Brain microvascular endothelial cell (primary cell): Measurements from ENCODE around the gene LPIN3.

Source experiments
- DNase-seq: peaks from one replicate; pipeline ENCODE4 v3.0.0-alpha.2; 2020
- H3K27ac ChIP-seq: fragments of 250-450 bp; sonication (Bioruptor Pico); 2 replicates; pipeline ENCODE4 v1.5.1; 2020; ENCODE audit warnings: mild to moderate bottlenecking, moderate library complexity
- H3K27me3 ChIP-seq: fragments of 250-450 bp; sonication (Bioruptor Pico); replicated peaks from 2 replicates; pipeline ENCODE4 v1.5.1; 2020; ENCODE audit warnings: mild to moderate bottlenecking
- H3K36me3 ChIP-seq: fragments of 250-450 bp; sonication (Bioruptor Pico); replicated peaks from 2 replicates; pipeline ENCODE4 v1.5.1; 2020; ENCODE audit warnings: mild to moderate bottlenecking
- H3K4me3 ChIP-seq: 2 replicates; pipeline ENCODE4 v1.5.1; 2011; ENCODE audit warnings: low read depth, mild to moderate bottlenecking, control low read depth, low read length, moderate library complexity
- in situ Hi-C: cut with HindIII; loops from 2 replicates; pipeline ENCODE4 v1.10.0; 2017; ENCODE audit warnings: low sequenced_read_pairs, low pct_ligation_motif_present
- TF ChIP-seq, protein P1 (sequence below): IDR thresholded peaks from 2 replicates; pipeline ENCODE4 v1.5.1; 2011; ENCODE audit warnings: low read depth, mild to moderate bottlenecking, moderate library complexity, low read length, control low read depth, inconsistent platforms; ENCODE audit errors: missing control alignments

Gene LPIN3

DNA sequence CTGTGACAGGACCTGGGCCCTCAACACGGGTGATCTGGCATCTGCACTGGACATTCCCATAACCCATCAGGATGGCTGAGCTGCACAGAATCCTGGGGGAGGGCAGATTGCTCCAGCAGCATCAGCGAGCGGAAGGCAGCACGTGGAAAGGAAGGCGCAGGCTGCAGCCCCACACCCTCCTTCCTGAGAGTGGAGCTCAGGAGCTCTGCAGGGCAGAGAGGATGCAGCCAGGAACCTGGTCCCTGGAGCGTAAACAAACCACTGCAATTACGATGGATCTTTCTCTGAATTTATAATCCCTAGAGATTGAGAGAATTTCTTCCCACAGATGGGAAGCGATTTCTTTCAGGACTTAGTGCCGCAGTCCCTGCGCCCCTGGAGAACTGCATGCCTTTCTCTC, 65.7 kb downstream of the LPIN3 start:
- DNase-seq, result no peak
- no peaks in the 10 kb centered on the region for H3K27me3 ChIP-seq
- H3K36me3 ChIP-seq, result peaks cover 23% of the 10 kb centered on the region
- no peak overlapping the region for H3K27ac ChIP-seq
- TF ChIP-seq, protein P1, sequence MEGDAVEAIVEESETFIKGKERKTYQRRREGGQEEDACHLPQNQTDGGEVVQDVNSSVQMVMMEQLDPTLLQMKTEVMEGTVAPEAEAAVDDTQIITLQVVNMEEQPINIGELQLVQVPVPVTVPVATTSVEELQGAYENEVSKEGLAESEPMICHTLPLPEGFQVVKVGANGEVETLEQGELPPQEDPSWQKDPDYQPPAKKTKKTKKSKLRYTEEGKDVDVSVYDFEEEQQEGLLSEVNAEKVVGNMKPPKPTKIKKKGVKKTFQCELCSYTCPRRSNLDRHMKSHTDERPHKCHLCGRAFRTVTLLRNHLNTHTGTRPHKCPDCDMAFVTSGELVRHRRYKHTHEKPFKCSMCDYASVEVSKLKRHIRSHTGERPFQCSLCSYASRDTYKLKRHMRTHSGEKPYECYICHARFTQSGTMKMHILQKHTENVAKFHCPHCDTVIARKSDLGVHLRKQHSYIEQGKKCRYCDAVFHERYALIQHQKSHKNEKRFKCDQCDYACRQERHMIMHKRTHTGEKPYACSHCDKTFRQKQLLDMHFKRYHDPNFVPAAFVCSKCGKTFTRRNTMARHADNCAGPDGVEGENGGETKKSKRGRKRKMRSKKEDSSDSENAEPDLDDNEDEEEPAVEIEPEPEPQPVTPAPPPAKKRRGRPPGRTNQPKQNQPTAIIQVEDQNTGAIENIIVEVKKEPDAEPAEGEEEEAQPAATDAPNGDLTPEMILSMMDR, result no peak
- H3K4me3 ChIP-seq, result no peak overlapping the region
- in situ Hi-C loops, result no loop called here

DNA sequence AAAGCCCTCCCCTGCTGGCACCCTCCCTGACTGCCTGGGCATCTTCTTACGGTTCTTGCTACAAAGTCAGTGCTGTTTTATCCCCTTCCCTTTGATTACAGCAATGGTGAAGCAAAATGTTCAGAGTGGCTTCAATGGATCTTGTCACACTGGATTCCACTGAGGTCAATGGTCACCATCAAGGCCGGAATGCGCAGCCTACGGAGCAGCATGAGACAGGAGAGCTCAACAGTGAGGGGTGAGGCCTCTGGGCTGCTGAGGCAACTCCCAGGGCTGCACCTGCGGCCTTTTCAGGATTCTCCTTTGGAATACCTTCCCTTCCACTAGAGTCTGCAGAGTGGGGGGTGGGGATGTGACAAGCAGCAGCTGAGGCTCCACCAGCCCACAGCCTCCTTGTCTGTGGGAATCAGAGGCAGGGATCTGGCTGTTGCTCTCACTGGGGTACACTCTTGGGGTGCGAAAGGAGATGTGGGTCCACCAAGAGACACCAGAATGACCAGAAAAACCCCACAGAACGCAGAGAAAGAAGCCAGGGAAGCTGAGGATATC, 66.3 kb downstream of the LPIN3 start:
- Histone ChIP-seq H3K27me3 (no peaks in the 10 kb centered on the region), H3K4me3 (no peak overlapping the region), H3K36me3 (peaks cover 23% of the 10 kb centered on the region), H3K27ac (no peak overlapping the region)
- DNase-seq, result no peak
- in situ Hi-C loops, result no loop called here
- TF ChIP-seq, protein P1, result no peak

DNA sequence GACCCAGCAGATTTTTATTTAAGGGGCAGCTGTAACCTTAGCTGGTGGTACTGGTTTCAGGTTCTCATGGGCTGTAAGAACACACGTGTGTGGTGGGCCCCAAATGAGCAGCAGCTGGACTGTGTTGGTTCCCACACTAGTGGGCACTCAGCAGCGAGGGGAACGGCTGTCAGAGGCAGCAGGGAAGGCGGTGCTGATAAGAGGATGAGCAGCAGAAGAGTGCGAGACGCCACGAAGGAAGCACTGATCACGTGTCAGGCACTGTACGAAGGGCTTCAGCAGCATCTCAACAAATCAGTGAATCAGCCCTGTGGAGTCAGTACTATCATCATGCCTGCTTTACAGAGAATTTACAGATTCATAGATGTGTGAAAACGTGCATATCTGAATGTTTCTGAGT, 67.0 kb downstream of the LPIN3 start:
- peaks cover 23% of the 10 kb centered on the region for H3K36me3 ChIP-seq
- DNase-seq, result no peak
- in situ Hi-C loops, result no loop called here
- no peak overlapping the region for H3K27ac ChIP-seq
- TF ChIP-seq, protein P1, result no peak
- H3K4me3 ChIP-seq, result no peak overlapping the region
- no peaks in the 10 kb centered on the region for H3K27me3 ChIP-seq

DNA sequence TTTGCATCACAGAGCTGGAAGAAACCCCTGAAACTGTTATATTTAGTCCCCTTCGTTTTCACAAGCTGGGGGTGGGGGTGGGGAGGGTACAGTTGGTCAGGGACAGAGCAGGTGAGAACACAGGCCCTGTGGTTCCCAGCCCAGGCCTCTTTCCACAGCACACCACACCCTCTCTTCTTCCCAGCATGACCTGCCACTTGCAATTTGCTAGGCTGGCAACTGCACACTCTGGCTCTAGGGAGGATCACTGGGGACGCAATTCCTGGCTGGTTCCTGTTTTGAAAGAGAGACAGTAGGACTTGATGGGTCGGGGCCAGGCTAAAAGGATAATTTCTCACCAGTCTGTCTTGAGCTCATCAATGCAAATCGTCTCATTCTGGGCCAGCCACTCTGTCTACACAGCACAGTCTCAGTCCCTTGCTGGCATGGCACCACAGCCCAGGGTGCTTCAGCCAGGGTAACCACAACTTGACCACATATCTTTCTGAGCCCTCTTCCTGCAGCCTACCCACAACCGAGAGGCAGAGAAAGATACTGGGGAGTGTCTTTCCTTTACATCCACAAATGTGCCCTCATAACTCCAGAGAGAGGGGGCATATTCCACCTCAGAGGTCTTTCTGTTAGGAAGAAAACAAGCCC, 67.7 kb downstream of the LPIN3 start:
- TF ChIP-seq, protein P1, result no peak
- in situ Hi-C loops, result no loop called here
- Histone ChIP-seq H3K27ac (no peak overlapping the region), H3K27me3 (no peaks in the 10 kb centered on the region), H3K4me3 (no peak overlapping the region), H3K36me3 (peaks cover 23% of the 10 kb centered on the region)
- DNase-seq, result no peak

DNA sequence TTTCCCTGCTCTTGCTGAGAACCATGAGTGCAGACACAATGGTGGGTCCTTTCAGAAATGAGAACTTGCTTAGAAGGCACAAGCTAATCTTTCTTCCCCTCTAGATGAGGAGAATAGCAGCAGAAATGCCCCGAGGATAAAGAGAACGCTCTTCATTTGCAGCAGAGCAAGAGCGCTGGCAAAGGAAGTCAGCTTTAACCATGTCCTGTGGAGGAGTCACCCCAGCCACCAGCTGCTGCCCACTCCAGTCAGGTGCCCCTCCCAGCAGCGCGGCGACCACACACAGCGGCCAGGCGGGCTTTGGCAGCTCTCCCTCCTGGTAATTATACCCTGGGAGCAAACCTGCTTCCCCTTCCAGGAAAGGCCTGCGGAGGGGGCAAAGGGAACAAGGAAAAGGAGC, 68.4 kb downstream of the LPIN3 start:
- no peak for DNase-seq
- TF ChIP-seq, protein P1, result no peak
- Histone ChIP-seq H3K27ac (no peak overlapping the region), H3K27me3 (no peaks in the 10 kb centered on the region), H3K36me3 (peaks cover 23% of the 10 kb centered on the region), H3K4me3 (no peak overlapping the region)
- in situ Hi-C loops, result no loop called here
